NB4 (cell line): Measurements from ENCODE around the gene SLX4.

Experiments
- MYC ChIP-seq: IDR thresholded peaks from 2 replicates; pipeline ENCODE4 v1.6.1; 2011; ENCODE audit warnings: low read depth, low read length
- POLR2A ChIP-seq: IDR thresholded peaks from 2 replicates; pipeline ENCODE4 v1.6.1; 2011; ENCODE audit warnings: mild to moderate bottlenecking; ENCODE audit not compliant: insufficient read length; ENCODE audit errors: extremely low read depth
- TF ChIP-seq, protein P1 (sequence below): IDR thresholded peaks from 2 replicates; pipeline ENCODE4 v1.6.1; 2011; ENCODE audit warnings: low read depth, low read length
- TF ChIP-seq, protein P2 (sequence below): IDR thresholded peaks from one replicate; pipeline ENCODE4 v1.5.1; 2012; ENCODE audit warnings: low read depth, low read length

DNA sequence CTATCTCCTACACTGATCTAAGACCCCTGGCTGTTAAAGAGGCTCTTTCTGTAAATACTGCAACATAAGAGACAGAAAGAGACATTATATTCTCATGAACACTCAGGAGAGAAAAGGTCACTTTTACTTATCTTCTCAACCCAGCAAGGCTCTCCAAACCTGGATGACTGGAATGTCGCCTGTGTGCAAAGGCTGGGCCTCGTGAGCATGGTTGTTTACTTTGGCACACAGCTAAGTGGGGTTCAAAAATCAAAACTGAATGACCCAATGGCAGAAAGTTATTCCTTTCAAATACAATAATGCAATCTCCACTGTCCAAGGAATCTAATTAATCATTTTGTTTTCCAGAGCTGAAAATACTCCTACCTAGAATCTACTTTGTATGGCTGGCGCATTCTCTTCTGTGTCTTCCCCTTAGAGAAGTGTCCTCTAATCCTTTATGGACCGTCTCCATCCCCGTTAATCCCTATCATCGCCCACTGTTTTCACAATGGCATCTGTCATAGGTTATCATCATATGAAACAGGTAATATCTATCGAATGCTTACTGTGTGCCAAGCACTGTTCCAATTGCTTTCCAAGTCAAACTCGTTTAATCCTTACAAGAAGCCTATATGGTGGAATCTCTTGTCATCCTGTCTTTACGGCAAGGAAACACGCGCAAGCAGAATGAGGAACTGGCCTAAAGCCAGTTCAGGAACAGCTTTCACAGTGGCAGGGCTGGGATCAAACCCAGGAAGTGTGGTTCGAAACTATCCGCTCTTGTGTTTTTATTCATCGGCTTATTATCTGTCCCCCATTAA lies 1.3 kb downstream of the SLX4 start:
- TF ChIP-seq, protein P1, sequence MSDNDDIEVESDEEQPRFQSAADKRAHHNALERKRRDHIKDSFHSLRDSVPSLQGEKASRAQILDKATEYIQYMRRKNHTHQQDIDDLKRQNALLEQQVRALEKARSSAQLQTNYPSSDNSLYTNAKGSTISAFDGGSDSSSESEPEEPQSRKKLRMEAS = no peak
- TF ChIP-seq, protein P2, sequence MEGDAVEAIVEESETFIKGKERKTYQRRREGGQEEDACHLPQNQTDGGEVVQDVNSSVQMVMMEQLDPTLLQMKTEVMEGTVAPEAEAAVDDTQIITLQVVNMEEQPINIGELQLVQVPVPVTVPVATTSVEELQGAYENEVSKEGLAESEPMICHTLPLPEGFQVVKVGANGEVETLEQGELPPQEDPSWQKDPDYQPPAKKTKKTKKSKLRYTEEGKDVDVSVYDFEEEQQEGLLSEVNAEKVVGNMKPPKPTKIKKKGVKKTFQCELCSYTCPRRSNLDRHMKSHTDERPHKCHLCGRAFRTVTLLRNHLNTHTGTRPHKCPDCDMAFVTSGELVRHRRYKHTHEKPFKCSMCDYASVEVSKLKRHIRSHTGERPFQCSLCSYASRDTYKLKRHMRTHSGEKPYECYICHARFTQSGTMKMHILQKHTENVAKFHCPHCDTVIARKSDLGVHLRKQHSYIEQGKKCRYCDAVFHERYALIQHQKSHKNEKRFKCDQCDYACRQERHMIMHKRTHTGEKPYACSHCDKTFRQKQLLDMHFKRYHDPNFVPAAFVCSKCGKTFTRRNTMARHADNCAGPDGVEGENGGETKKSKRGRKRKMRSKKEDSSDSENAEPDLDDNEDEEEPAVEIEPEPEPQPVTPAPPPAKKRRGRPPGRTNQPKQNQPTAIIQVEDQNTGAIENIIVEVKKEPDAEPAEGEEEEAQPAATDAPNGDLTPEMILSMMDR = no peak
- TF ChIP-seq MYC (no peak), POLR2A (no peak)
